Ovary (tissue), 3 donors: ENCODE data around the gene RTF1.

Experiments
- POLR2A ChIP-seq: fragments of 450-650 bp; IDR thresholded peaks from one replicate; pipeline ENCODE4 v1.6.1; 2017; ENCODE audit warnings: antibody characterized with exemption, mild to moderate bottlenecking, moderate library complexity
- TF ChIP-seq, protein P1 (sequence below), 3 donors: fragments of 450-650 bp in 2 of 3; fragments of 200-600 bp in 1 of 3; IDR thresholded peaks; one replicate each; pipeline versions ENCODE4 v1.5.1 to v1.8.0; 2016 to 2022; ENCODE audit warnings: antibody characterized with exemption in 3 of 3, mild to moderate bottlenecking in 1 of 3
- donor health status: DM: no; HTN: no; CAD: no.

DNA sequence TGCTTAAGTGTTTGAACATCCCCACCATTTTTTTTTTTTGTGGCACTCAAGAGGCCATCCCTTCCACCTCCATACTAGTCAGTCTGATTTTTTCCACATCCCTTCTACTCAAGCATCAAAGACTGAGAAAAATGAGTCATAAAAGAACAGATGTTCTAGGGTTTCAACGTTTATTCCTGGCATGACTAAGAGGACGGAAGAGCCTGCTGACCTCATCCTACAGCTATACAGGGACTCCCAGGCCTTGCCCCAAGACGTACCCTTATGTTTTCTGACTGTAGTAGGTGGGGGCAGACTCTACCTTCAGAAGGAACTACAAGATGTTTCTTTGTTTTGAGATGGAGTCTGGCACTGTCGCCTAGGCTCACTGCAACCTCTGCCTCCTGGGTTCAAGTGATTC is 73.5 kb downstream of the RTF1 start:
- TF ChIP-seq, protein P1, sequence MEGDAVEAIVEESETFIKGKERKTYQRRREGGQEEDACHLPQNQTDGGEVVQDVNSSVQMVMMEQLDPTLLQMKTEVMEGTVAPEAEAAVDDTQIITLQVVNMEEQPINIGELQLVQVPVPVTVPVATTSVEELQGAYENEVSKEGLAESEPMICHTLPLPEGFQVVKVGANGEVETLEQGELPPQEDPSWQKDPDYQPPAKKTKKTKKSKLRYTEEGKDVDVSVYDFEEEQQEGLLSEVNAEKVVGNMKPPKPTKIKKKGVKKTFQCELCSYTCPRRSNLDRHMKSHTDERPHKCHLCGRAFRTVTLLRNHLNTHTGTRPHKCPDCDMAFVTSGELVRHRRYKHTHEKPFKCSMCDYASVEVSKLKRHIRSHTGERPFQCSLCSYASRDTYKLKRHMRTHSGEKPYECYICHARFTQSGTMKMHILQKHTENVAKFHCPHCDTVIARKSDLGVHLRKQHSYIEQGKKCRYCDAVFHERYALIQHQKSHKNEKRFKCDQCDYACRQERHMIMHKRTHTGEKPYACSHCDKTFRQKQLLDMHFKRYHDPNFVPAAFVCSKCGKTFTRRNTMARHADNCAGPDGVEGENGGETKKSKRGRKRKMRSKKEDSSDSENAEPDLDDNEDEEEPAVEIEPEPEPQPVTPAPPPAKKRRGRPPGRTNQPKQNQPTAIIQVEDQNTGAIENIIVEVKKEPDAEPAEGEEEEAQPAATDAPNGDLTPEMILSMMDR (IDR thresholded peaks at IDR 0.05), result no peak
- no peak for TF ChIP-seq POLR2A
